Activated T-cell treated with anti-CD3 and anti-CD28 coated beads, Interleukin-2, amount 50 U/mL, for 4 hours (primary cell): ENCODE data around the gene WDR59. TPM values are rescaled to one million over a fixed set of nuclear protein-coding genes. Genes with fewer than 3 reads are reported as not detected.
"Not testable (repeated sequence)": the region's sequence is repeated elsewhere in the genome, so short reads cannot be mapped to it uniquely, and the experiment has no call there.

Experiments
- ATAC-seq, 2 donors: fragments of 200-7000 bp; cut with Tn5 transposase; one replicate each; pipeline ENCODE4 v1.10.0; 2021
- DNase-seq: peaks from one replicate; pipeline ENCODE4 v3.0.0-alpha.2; 2020
- H3K27me3 Mint-ChIP-seq: one replicate; pipeline ENCODE4 v1.8.0; 2021; ENCODE audit warnings: low read depth, mixed read lengths
- H3K36me3 Mint-ChIP-seq: one replicate; pipeline ENCODE4 v1.8.0; 2022; ENCODE audit warnings: mixed read lengths; ENCODE audit not compliant: insufficient read depth
- H3K4me1 Mint-ChIP-seq: one replicate; pipeline ENCODE4 v1.8.0; 2021; ENCODE audit warnings: low read depth, mixed read lengths
- H3K4me3 Mint-ChIP-seq: one replicate; pipeline ENCODE4 v1.8.0; 2021; ENCODE audit warnings: mild to moderate bottlenecking, moderate library complexity, mixed read lengths
- H3K9me3 Mint-ChIP-seq: one replicate; pipeline ENCODE4 v1.8.0; 2021; ENCODE audit warnings: mixed read lengths
- total RNA-seq, 3 donors: library from RNA; stranded (reverse); gene quantifications; one replicate each; pipeline ENCODE4 v1.2.1, GENCODE V29; 2021

WDR59 gene
- total RNA-seq, 3 donors from 2014 or later: 49.3 to 61.8 (median 58.4) TPM

- no peak for ATAC-seq
- Mint-ChIP-seq H3K27me3 (no peaks in the 10 kb centered on the region), H3K4me1 (no peaks in the 10 kb centered on the region), H3K9me3 (no peaks in the 10 kb centered on the region), H3K36me3 (peaks cover 49% of the 10 kb centered on the region), H3K4me3 (no peak overlapping the region)
- no peak for DNase-seq
Measured at GRCh38 chr16:74922150-74923138, 62.5 kb downstream of the WDR59 start.

GRCh38 chr16:74921051-74921450 lies 63.9 kb downstream of the WDR59 start:
- Mint-ChIP-seq H3K9me3 (no peaks in the 10 kb centered on the region), H3K4me1 (no peaks in the 10 kb centered on the region), H3K4me3 (no peak overlapping the region), H3K27me3 (no peaks in the 10 kb centered on the region), H3K36me3 (peaks cover 59% of the 10 kb centered on the region)
- DNase-seq: no peak
- ATAC-seq: no peak

- DNase-seq (no peak), ATAC-seq (no peak)
- Mint-ChIP-seq H3K4me1 (no peaks in the 10 kb centered on the region), H3K27me3 (no peaks in the 10 kb centered on the region), H3K9me3 (peaks cover 16% of the 10 kb centered on the region), H3K4me3 (no peak overlapping the region), H3K36me3 (peaks cover 69% of the 10 kb centered on the region)
Measured at GRCh38 chr16:74909665-74910064, 75.3 kb downstream of the WDR59 start.

- not testable (repeated sequence) for ATAC-seq, H3K4me1 Mint-ChIP-seq, H3K27me3 Mint-ChIP-seq, H3K4me3 Mint-ChIP-seq, DNase-seq
- H3K36me3 Mint-ChIP-seq: peaks cover 64% of the 10 kb centered on the region
- peaks cover 16% of the 10 kb centered on the region for H3K9me3 Mint-ChIP-seq
Measured at GRCh38 chr16:74908759-74909158, 76.2 kb downstream of the WDR59 start.

- peaks cover 3% of the 10 kb centered on the region for H3K9me3 Mint-ChIP-seq
- H3K36me3 Mint-ChIP-seq: peaks cover 51% of the 10 kb centered on the region
- DNase-seq (no peak), ATAC-seq (no peak)
- H3K4me3 Mint-ChIP-seq: no peak overlapping the region
- no peaks in the 10 kb centered on the region for H3K4me1 Mint-ChIP-seq
- H3K27me3 Mint-ChIP-seq: no peaks in the 10 kb centered on the region
Measured at GRCh38 chr16:74903901-74904678, 80.8 kb downstream of the WDR59 start.

GRCh38 chr16:74903120-74903519 lies 81.8 kb downstream of the WDR59 start:
- Mint-ChIP-seq H3K4me1 (no peaks in the 10 kb centered on the region), H3K36me3 (peaks cover 50% of the 10 kb centered on the region), H3K4me3 (no peak overlapping the region), H3K9me3 (peaks cover 3% of the 10 kb centered on the region), H3K27me3 (no peaks in the 10 kb centered on the region)
- no peak for DNase-seq
- no peak for ATAC-seq

- no peak for DNase-seq
- no peak overlapping the region for H3K4me3 Mint-ChIP-seq
- H3K27me3 Mint-ChIP-seq: no peaks in the 10 kb centered on the region
- peaks cover under 1% of the 10 kb centered on the region for H3K9me3 Mint-ChIP-seq
- ATAC-seq: no peak
- H3K4me1 Mint-ChIP-seq: no peaks in the 10 kb centered on the region
- H3K36me3 Mint-ChIP-seq: peaks cover 45% of the 10 kb centered on the region
Measured at GRCh38 chr16:74902161-74902560, 82.8 kb downstream of the WDR59 start.

GRCh38 chr16:74901606-74902005 lies 83.3 kb downstream of the WDR59 start:
- peaks cover 45% of the 10 kb centered on the region for H3K36me3 Mint-ChIP-seq
- H3K9me3 Mint-ChIP-seq: no peaks in the 10 kb centered on the region
- H3K27me3 Mint-ChIP-seq: no peaks in the 10 kb centered on the region
- DNase-seq (no peak), ATAC-seq (no peak)
- no peaks in the 10 kb centered on the region for H3K4me1 Mint-ChIP-seq
- H3K4me3 Mint-ChIP-seq: no peak overlapping the region

GRCh38 chr16:74899816-74900215 lies 85.1 kb downstream of the WDR59 start:
- Mint-ChIP-seq H3K4me3 (no peak overlapping the region), H3K27me3 (no peaks in the 10 kb centered on the region), H3K4me1 (no peaks in the 10 kb centered on the region), H3K36me3 (peaks cover 47% of the 10 kb centered on the region), H3K9me3 (no peaks in the 10 kb centered on the region)
- ATAC-seq (no peak), DNase-seq (no peak)

GRCh38 chr16:74898659-74899058 lies 86.3 kb downstream of the WDR59 start:
- Mint-ChIP-seq H3K36me3 (peaks cover 48% of the 10 kb centered on the region), H3K27me3 (no peaks in the 10 kb centered on the region), H3K4me1 (no peaks in the 10 kb centered on the region), H3K9me3 (no peaks in the 10 kb centered on the region), H3K4me3 (no peak overlapping the region)
- ATAC-seq (no peak), DNase-seq (no peak)

GRCh38 chr16:74896389-74897370 lies 88.2 kb downstream of the WDR59 start:
- DNase-seq (no peak), ATAC-seq (no peak)
- H3K27me3 Mint-ChIP-seq: no peaks in the 10 kb centered on the region
- H3K4me1 Mint-ChIP-seq: no peaks in the 10 kb centered on the region
- no peaks in the 10 kb centered on the region for H3K9me3 Mint-ChIP-seq
- H3K36me3 Mint-ChIP-seq: peaks cover 43% of the 10 kb centered on the region
- H3K4me3 Mint-ChIP-seq: no peak overlapping the region

- H3K9me3 Mint-ChIP-seq: no peaks in the 10 kb centered on the region
- H3K4me3 Mint-ChIP-seq: no peak overlapping the region
Measured at GRCh38 chr16:74893541-74893940, 91.4 kb downstream of the WDR59 start.

GRCh38 chr16:74892574-74893461 lies 92.1 kb downstream of the WDR59 start:
- no peaks in the 10 kb centered on the region for H3K27me3 Mint-ChIP-seq
- H3K4me1 Mint-ChIP-seq: peaks cover 8% of the 10 kb centered on the region
- no peaks in the 10 kb centered on the region for H3K9me3 Mint-ChIP-seq
- ATAC-seq (no peak), DNase-seq (no peak)
- H3K36me3 Mint-ChIP-seq: peaks cover 49% of the 10 kb centered on the region
- no peak overlapping the region for H3K4me3 Mint-ChIP-seq

More at GRCh38 chr16:74893541-74893940, 91.4 kb downstream of the WDR59 start:
- no peaks in the 10 kb centered on the region for H3K27me3 Mint-ChIP-seq
- DNase-seq (no peak), ATAC-seq (no peak)
- H3K36me3 Mint-ChIP-seq: peaks cover 44% of the 10 kb centered on the region
- H3K4me1 Mint-ChIP-seq: peaks cover 6% of the 10 kb centered on the region
